HepG2 (cell line): ENCODE measurements around the gene SRRM3. TPM values are rescaled to one million over a fixed set of nuclear protein-coding genes. Genes with fewer than 3 reads are reported as not detected.
A peak's percentile ranks its signal among the peaks of the same experiment; 100 is the strongest.

ENCODE experiments used
- ARID4A ChIP-seq: sonication (generic); formaldehyde crosslinking; IDR thresholded peaks from 2 replicates; pipeline ENCODE4 v1.5.0; 2020; ENCODE audit warnings: mild to moderate bottlenecking, missing genetic modification reagents, borderline replicate concordance
- EED ChIP-seq: sonication (generic); formaldehyde crosslinking; IDR thresholded peaks from 2 replicates; pipeline ENCODE4 v1.5.0; 2020; ENCODE audit warnings: mild to moderate bottlenecking, missing genetic modification reagents
- FOSL1 ChIP-seq: sonication (generic); formaldehyde crosslinking; IDR thresholded peaks from 2 replicates; pipeline ENCODE4 v1.9.0; 2021; ENCODE audit warnings: missing genetic modification reagents, borderline replicate concordance
- FOSL2 ChIP-seq: sonication (generic); formaldehyde crosslinking; IDR thresholded peaks from 2 replicates; pipeline ENCODE4 v1.4.0; 2020; ENCODE audit warnings: missing genetic modification reagents
- MAFK ChIP-seq, 2 experiments: IDR thresholded peaks in 1 of 2; conservative IDR thresholded peaks in 1 of 2; 2 replicates each; pipeline ENCODE4 v1.6.1; 2011; ENCODE audit warnings: improper control_type of control experiment in 2 of 2, low read length in 2 of 2
- SMAD1 ChIP-seq: sonication (generic); formaldehyde crosslinking; IDR thresholded peaks from 2 replicates; pipeline ENCODE4 v1.4.0; 2020; ENCODE audit warnings: missing genetic modification reagents, low read depth, mild to moderate bottlenecking, borderline replicate concordance
- TCF7L2 ChIP-seq: IDR thresholded peaks from 2 replicates; pipeline ENCODE4 v1.6.1; 2011; ENCODE audit warnings: mild to moderate bottlenecking, low read depth, low read length, moderate library complexity
- ZNF101 ChIP-seq: sonication (generic); formaldehyde crosslinking; IDR thresholded peaks from 2 replicates; pipeline ENCODE4 v1.4.0; 2020; ENCODE audit warnings: mild to moderate bottlenecking, low read depth, missing genetic modification reagents, borderline replicate concordance
- ZNF121 ChIP-seq: sonication (generic); formaldehyde crosslinking; IDR thresholded peaks from 2 replicates; pipeline ENCODE4 v1.5.0; 2020; ENCODE audit warnings: mild to moderate bottlenecking, missing genetic modification reagents
- ZNF207 ChIP-seq: fragments of 450-650 bp; IDR thresholded peaks from 2 replicates; pipeline ENCODE4 v1.6.1; 2016; ENCODE audit warnings: antibody characterized with exemption, borderline replicate concordance
- ZNF230 ChIP-seq: sonication (generic); formaldehyde crosslinking; IDR thresholded peaks from 2 replicates; pipeline ENCODE4 v1.4.0; 2020; ENCODE audit warnings: mild to moderate bottlenecking, missing genetic modification reagents
- ZNF292 ChIP-seq: sonication (generic); formaldehyde crosslinking; IDR thresholded peaks from 2 replicates; pipeline ENCODE4 v1.8.1; 2022; ENCODE audit warnings: mild to moderate bottlenecking, low read depth, missing genetic modification reagents, borderline replicate concordance
- ZNF350 ChIP-seq: sonication (generic); formaldehyde crosslinking; IDR thresholded peaks from 2 replicates; pipeline ENCODE4 v1.4.0; 2020; ENCODE audit warnings: mild to moderate bottlenecking, low read depth, missing genetic modification reagents, borderline replicate concordance
- ZNF44 ChIP-seq: sonication (generic); formaldehyde crosslinking; IDR thresholded peaks from 2 replicates; pipeline ENCODE4 v1.5.1; 2020; ENCODE audit warnings: mild to moderate bottlenecking, missing genetic modification reagents
- ZNF546 ChIP-seq: sonication (generic); formaldehyde crosslinking; conservative IDR thresholded peaks from 2 replicates; pipeline ENCODE4 v1.8.1; 2023; ENCODE audit warnings: mild to moderate bottlenecking, missing genetic modification reagents
- ZNF776 ChIP-seq: sonication (generic); formaldehyde crosslinking; IDR thresholded peaks from 2 replicates; pipeline ENCODE4 v1.4.0; 2020; ENCODE audit warnings: mild to moderate bottlenecking, missing genetic modification reagents
- ZSCAN9 ChIP-seq: IDR thresholded peaks from 2 replicates; pipeline ENCODE4 v1.6.1; 2016; ENCODE audit warnings: borderline replicate concordance
- polyA plus RNA-seq, 8 experiments: library from polyadenylated mRNA; depleted of rRNA in 3 of 8; stranded (reverse) in 7 of 8; unstranded in 1 of 8; fragments of >200 nt; fragmentation: Illumina TruSeq in 4 of 8; extraction: Trizol in 4 of 8; gene quantifications; 2 replicates each; pipeline versions ENCODE4 v1.2.1 to v1.2.3, GENCODE V29; 2011 to 2016; ENCODE audit warnings: low read depth in 4 of 8, missing spikeins in 1 of 8, mixed read lengths in 1 of 8; ENCODE audit not compliant: insufficient read depth in 1 of 8
- total RNA-seq, 5 experiments: library from RNA; depleted of rRNA; stranded (reverse); fragments of >200 nt; fragmentation: Illumina TruSeq; extraction: Trizol; gene quantifications; 2 replicates each; pipeline ENCODE4 v1.2.3, GENCODE V29; 2016; ENCODE audit warnings: low read depth in 1 of 5
- TF ChIP-seq, protein P1 (sequence below): IDR thresholded peaks from 2 replicates; pipeline ENCODE4 v1.6.1; 2018; ENCODE audit warnings: missing genetic modification reagents
- TF ChIP-seq, protein P2 (sequence below): sonication (generic); formaldehyde crosslinking; IDR thresholded peaks from 2 replicates; pipeline ENCODE4 v1.4.0; 2020; ENCODE audit warnings: missing genetic modification reagents, borderline replicate concordance
- TF ChIP-seq, protein P3 (sequence below): sonication (generic); formaldehyde crosslinking; IDR thresholded peaks from 2 replicates; pipeline ENCODE4 v1.4.0; 2020; ENCODE audit warnings: mild to moderate bottlenecking, missing genetic modification reagents

The SRRM3 gene
- total and polyA plus RNA-seq, 2 of the 13 experiments (the other 11 are each of a cell fraction or from before 2014, with no cell fraction given), result 0.13 to 0.54 TPM

GRCh38 chr7:76166404-76167255 lies 35.1 kb upstream of the SRRM3 start (continued):
- TF ChIP-seq ZSCAN9 (CRISPR knock-in tag) (peak; percentile 30; the same call in 1 of the 2 replicates), ZNF776 (CRISPR knock-in tag) (peak; percentile 54; the same call in 1 of the 2 replicates), ZNF207 (no peak), MAFK (conservative IDR thresholded peaks at IDR 0.05 in 1 of 2, IDR thresholded peaks at IDR 0.05 in 1 of 2; ENCODE audit: low read length in 2 of 2) (no peak), TCF7L2 (no peak), ZNF44 (CRISPR knock-in tag) (0 out of 2 replicates have a peak, but pooled peaks have one; percentile 62), ZNF292 (CRISPR knock-in tag) (peak; percentile 65; the same call in 1 of the 2 replicates), ZNF230 (CRISPR knock-in tag) (peak; percentile 93; the same call in 1 of the 2 replicates), ZNF350 (CRISPR knock-in tag) (peak; percentile 82; the same call in 1 of the 2 replicates), SMAD1 (peak; percentile 74; the same call in 1 of the 2 replicates), ARID4A (peak; percentile 69; the same call in 1 of the 2 replicates), FOSL1 (peak; percentile 24; the same call in 1 of the 2 replicates), FOSL2 (CRISPR knock-in tag) (peak; percentile 19; the same call in 1 of the 2 replicates), ZNF121 (CRISPR knock-in tag) (peak; percentile 55), ZNF101 (CRISPR knock-in tag) (no peak), EED (CRISPR knock-in tag) (no peak), ZNF546 (CRISPR knock-in tag) (peak; percentile 91)
- TF ChIP-seq, protein P1, sequence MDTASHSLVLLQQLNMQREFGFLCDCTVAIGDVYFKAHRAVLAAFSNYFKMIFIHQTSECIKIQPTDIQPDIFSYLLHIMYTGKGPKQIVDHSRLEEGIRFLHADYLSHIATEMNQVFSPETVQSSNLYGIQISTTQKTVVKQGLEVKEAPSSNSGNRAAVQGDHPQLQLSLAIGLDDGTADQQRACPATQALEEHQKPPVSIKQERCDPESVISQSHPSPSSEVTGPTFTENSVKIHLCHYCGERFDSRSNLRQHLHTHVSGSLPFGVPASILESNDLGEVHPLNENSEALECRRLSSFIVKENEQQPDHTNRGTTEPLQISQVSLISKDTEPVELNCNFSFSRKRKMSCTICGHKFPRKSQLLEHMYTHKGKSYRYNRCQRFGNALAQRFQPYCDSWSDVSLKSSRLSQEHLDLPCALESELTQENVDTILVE, result peak; percentile 20; the same call in 1 of the 2 replicates
- TF ChIP-seq, protein P2, sequence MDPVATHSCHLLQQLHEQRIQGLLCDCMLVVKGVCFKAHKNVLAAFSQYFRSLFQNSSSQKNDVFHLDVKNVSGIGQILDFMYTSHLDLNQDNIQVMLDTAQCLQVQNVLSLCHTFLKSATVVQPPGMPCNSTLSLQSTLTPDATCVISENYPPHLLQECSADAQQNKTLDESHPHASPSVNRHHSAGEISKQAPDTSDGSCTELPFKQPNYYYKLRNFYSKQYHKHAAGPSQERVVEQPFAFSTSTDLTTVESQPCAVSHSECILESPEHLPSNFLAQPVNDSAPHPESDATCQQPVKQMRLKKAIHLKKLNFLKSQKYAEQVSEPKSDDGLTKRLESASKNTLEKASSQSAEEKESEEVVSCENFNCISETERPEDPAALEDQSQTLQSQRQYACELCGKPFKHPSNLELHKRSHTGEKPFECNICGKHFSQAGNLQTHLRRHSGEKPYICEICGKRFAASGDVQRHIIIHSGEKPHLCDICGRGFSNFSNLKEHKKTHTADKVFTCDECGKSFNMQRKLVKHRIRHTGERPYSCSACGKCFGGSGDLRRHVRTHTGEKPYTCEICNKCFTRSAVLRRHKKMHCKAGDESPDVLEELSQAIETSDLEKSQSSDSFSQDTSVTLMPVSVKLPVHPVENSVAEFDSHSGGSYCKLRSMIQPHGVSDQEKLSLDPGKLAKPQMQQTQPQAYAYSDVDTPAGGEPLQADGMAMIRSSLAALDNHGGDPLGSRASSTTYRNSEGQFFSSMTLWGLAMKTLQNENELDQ, result no peak
- TF ChIP-seq, protein P3, sequence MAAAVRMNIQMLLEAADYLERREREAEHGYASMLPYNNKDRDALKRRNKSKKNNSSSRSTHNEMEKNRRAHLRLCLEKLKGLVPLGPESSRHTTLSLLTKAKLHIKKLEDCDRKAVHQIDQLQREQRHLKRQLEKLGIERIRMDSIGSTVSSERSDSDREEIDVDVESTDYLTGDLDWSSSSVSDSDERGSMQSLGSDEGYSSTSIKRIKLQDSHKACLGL, result peak; percentile 84
